ENCODE results near the gene BRAP.

DNA sequence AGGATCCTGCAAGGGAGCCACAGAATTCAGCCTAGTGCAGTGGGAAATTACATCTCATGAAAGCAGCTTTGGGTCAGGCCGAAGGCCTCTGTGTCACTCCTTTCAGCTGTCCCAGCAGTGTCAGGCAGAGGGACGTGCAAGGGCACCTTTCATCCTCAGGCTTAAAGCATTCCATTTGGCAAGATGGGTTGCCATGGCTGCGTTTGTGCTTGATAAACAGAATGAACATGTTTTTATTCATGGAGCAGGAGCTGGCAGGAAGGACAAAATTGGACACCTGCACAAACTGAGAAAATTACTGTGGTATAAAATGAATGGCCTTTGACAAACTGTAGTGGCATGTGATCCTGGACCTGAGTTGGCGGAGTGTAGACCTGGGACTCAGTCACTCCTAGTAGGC, 29.5 kb upstream of the BRAP start:
- TF ChIP-seq, protein P1, sequence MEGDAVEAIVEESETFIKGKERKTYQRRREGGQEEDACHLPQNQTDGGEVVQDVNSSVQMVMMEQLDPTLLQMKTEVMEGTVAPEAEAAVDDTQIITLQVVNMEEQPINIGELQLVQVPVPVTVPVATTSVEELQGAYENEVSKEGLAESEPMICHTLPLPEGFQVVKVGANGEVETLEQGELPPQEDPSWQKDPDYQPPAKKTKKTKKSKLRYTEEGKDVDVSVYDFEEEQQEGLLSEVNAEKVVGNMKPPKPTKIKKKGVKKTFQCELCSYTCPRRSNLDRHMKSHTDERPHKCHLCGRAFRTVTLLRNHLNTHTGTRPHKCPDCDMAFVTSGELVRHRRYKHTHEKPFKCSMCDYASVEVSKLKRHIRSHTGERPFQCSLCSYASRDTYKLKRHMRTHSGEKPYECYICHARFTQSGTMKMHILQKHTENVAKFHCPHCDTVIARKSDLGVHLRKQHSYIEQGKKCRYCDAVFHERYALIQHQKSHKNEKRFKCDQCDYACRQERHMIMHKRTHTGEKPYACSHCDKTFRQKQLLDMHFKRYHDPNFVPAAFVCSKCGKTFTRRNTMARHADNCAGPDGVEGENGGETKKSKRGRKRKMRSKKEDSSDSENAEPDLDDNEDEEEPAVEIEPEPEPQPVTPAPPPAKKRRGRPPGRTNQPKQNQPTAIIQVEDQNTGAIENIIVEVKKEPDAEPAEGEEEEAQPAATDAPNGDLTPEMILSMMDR (IDR thresholded peaks at IDR 0.05; ENCODE audit: low read depth, low read length), result no peak
- TF ChIP-seq POLR2A (IDR thresholded peaks at IDR 0.05; ENCODE audit: extremely low read depth, insufficient read length) (no peak), MYC (IDR thresholded peaks at IDR 0.05; ENCODE audit: low read depth, low read length) (no peak)

Data from NB4 (cell line).